Measurements from ENCODE around the gene HNRNPL. TPM values are rescaled to one million over a fixed set of nuclear protein-coding genes. Genes with fewer than 3 reads are reported as not detected.

Gene HNRNPL
- total RNA-seq, 1 experiment from 2014 or later = 443 TPM

- H3K27me3 ChIP-seq (ENCODE audit: insufficient read depth, low read depth) = no peaks in the 10 kb centered on the region
- intact Hi-C loops (cut with micrococcal nuclease; ENCODE audit: unreplicated experiment) = no loop called here
- H3K4me3 ChIP-seq = no peak overlapping the region
- no peaks in the 10 kb centered on the region for H3K9me3 ChIP-seq (ENCODE audit: insufficient read depth, low read depth)
- H3K4me1 ChIP-seq (replicated peaks; ENCODE audit: insufficient read depth) = peaks cover 2% of the 10 kb centered on the region; the same call in 1 of the 2 replicates
- H3F3A ChIP-seq (ENCODE audit: insufficient read depth, low read depth) = peaks cover under 1% of the 10 kb centered on the region
- H4K20me1 ChIP-seq (ENCODE audit: insufficient read depth) = no peaks in the 10 kb centered on the region
- POLR2A ChIA-PET (ENCODE audit: unreplicated experiment) = no interaction called here
- CTCF ChIA-PET = no interaction called here
- BruUV-seq (replicated peaks) = no TSS peak
- H3K27ac ChIP-seq = no peak overlapping the region
- no peaks in the 10 kb centered on the region for H3K79me2 ChIP-seq (ENCODE audit: low read depth)
- no peaks in the 10 kb centered on the region for H3K36me3 ChIP-seq (ENCODE audit: low read depth)
- TF ChIP-seq EZH2 (IDR thresholded peaks at IDR 0.05; ENCODE audit: low read depth) = no peak
- no peak for TF ChIP-seq CTCF (conservative IDR thresholded peaks at IDR 0.05)
- no peak for DNase-seq
- no peak overlapping the region for H3K4me2 ChIP-seq
- H2AFZ ChIP-seq = no peak overlapping the region
- no peaks in the 10 kb centered on the region for H3K9me2 ChIP-seq (ENCODE audit: insufficient read depth)
These were observed 43.6 kb upstream of the HNRNPL start for GRCh38 chr19:38893341-38893771.

- Histone ChIP-seq H3K79me2 (ENCODE audit: low read depth) (no peaks in the 10 kb centered on the region), H3K4me3 (no peak overlapping the region), H3K9me3 (ENCODE audit: insufficient read depth, low read depth) (no peaks in the 10 kb centered on the region), H4K20me1 (ENCODE audit: insufficient read depth) (no peaks in the 10 kb centered on the region), H3K9me2 (ENCODE audit: insufficient read depth) (no peaks in the 10 kb centered on the region), H3K27me3 (ENCODE audit: insufficient read depth, low read depth) (no peaks in the 10 kb centered on the region), H2AFZ (no peak overlapping the region), H3K4me1 (replicated peaks; ENCODE audit: insufficient read depth) (no peaks in the 10 kb centered on the region), H3F3A (ENCODE audit: insufficient read depth, low read depth) (peaks cover 6% of the 10 kb centered on the region), H3K36me3 (ENCODE audit: low read depth) (no peaks in the 10 kb centered on the region), H3K4me2 (no peak overlapping the region), H3K27ac (no peak overlapping the region)
- DNase-seq = no peak
- BruUV-seq (replicated peaks) = no TSS peak
- intact Hi-C loops (cut with micrococcal nuclease; ENCODE audit: unreplicated experiment) = no loop called here
- CTCF ChIA-PET = no interaction called here
- POLR2A ChIA-PET (ENCODE audit: unreplicated experiment) = no interaction called here
- no peak for TF ChIP-seq EZH2 (IDR thresholded peaks at IDR 0.05; ENCODE audit: low read depth)
These were observed 43.1 kb upstream of the HNRNPL start for GRCh38 chr19:38892841-38893240.

DNA sequence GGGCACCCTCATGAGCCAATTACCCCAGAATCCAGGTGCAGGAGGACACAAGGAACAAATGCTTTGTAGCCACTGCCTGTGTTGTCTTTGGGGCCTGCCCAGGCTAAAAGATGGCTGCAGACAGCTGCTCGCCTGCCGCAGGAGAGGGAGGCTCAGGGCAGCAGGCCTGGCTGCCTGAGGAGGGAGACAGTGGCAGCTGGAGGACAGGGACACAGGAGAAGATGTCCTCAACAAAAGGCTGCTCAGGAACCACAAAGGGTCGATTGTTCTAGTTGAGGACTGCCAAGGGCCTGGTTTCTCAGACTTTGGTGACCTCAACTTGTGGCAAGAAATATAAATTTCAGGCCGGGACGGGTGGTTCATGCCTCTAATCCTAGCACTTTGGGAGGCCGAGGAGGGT, 42.0 kb upstream of the HNRNPL start:
- Histone ChIP-seq H3K79me2 (ENCODE audit: low read depth) (no peaks in the 10 kb centered on the region), H3K27me3 (ENCODE audit: insufficient read depth, low read depth) (no peaks in the 10 kb centered on the region), H3K4me2 (no peak overlapping the region), H4K20me1 (ENCODE audit: insufficient read depth) (no peaks in the 10 kb centered on the region), H2AFZ (no peak overlapping the region), H3K4me3 (no peak overlapping the region), H3K27ac (no peak overlapping the region), H3F3A (ENCODE audit: insufficient read depth, low read depth) (peaks cover 8% of the 10 kb centered on the region), H3K4me1 (replicated peaks; ENCODE audit: insufficient read depth) (no peaks in the 10 kb centered on the region), H3K36me3 (ENCODE audit: low read depth) (no peaks in the 10 kb centered on the region), H3K9me2 (ENCODE audit: insufficient read depth) (no peaks in the 10 kb centered on the region), H3K9me3 (ENCODE audit: insufficient read depth, low read depth) (no peaks in the 10 kb centered on the region)
- no peak for TF ChIP-seq EZH2 (IDR thresholded peaks at IDR 0.05; ENCODE audit: low read depth)
- no peak for TF ChIP-seq CTCF (conservative IDR thresholded peaks at IDR 0.05)
- no TSS peak for BruUV-seq (replicated peaks)
- CTCF ChIA-PET = no interaction called here
- POLR2A ChIA-PET (ENCODE audit: unreplicated experiment) = no interaction called here
- intact Hi-C loops (cut with micrococcal nuclease; ENCODE audit: unreplicated experiment) = no loop called here
- DNase-seq = no peak

GRCh38 chr19:38890686-38891085, 40.9 kb upstream of the HNRNPL start:
- Histone ChIP-seq H3K27me3 (ENCODE audit: insufficient read depth, low read depth) (no peaks in the 10 kb centered on the region), H3K4me3 (no peak overlapping the region), H3K9me3 (ENCODE audit: insufficient read depth, low read depth) (no peaks in the 10 kb centered on the region), H3K27ac (no peak overlapping the region), H3K4me1 (replicated peaks; ENCODE audit: insufficient read depth) (no peaks in the 10 kb centered on the region), H2AFZ (no peak overlapping the region), H3F3A (ENCODE audit: insufficient read depth, low read depth) (peaks cover 8% of the 10 kb centered on the region), H3K36me3 (ENCODE audit: low read depth) (no peaks in the 10 kb centered on the region), H4K20me1 (ENCODE audit: insufficient read depth) (no peaks in the 10 kb centered on the region), H3K4me2 (no peak overlapping the region), H3K79me2 (ENCODE audit: low read depth) (no peaks in the 10 kb centered on the region), H3K9me2 (ENCODE audit: insufficient read depth) (no peaks in the 10 kb centered on the region)
- ChIA-PET POLR2A (ENCODE audit: unreplicated experiment) (no interaction called here), CTCF (interaction anchor here (0.6 kb wide), 1 partner anchor 38 kb away, joined by 9 read pairs; no protein-coding TSS in a partner anchor)
- TF ChIP-seq CTCF (conservative IDR thresholded peaks at IDR 0.05) (no peak), EZH2 (IDR thresholded peaks at IDR 0.05; ENCODE audit: low read depth) (no peak)
- no TSS peak for BruUV-seq (replicated peaks)
- no peak for DNase-seq
- intact Hi-C loops (cut with micrococcal nuclease; ENCODE audit: unreplicated experiment) = no loop called here

Measured in PC-9 (cell line).